SH-SY5Y (cell line): Measurements from ENCODE around the gene LRRC8D.

Source experiments
- GATA2 ChIP-seq: IDR thresholded peaks from 2 replicates; pipeline ENCODE4 v1.6.1; 2011; ENCODE audit warnings: mild to moderate bottlenecking, low read depth, low read length
- GATA3 ChIP-seq: IDR thresholded peaks from 2 replicates; pipeline ENCODE4 v1.6.1; 2011; ENCODE audit warnings: low read depth, mild to moderate bottlenecking, low read length, moderate library complexity

DNA sequence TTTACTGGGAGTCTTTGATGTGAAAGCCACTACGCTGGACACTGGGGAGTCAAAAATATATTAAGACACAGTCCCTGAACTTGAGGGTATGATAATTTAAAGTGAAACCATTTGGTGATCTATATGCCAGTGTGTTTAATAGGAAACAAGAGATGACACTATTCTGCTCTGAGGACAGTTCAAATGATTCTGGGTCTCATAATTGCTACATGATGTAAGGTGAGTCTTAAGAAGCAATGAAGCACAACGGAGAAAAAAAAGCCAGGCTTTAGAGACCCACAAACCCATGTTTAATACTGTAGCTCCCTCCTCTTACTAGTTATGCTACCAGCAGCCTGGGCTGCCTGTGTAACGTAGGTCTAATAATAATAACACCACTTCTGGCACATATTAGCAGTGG is 14.2 kb upstream of the LRRC8D start:
- no peak for TF ChIP-seq GATA2
- TF ChIP-seq GATA3 = no peak
